Upper lobe of right lung (tissue), 1 donor: Measurements from ENCODE around the gene NAXD. TPM values are rescaled to one million over a fixed set of nuclear protein-coding genes. Genes with fewer than 3 reads are reported as not detected.

Experiments
- ATAC-seq: fragments of 200-7000 bp; cut with Tn5 transposase; one replicate; pipeline ENCODE4 v1.9.1; 2020; ENCODE audit warnings: mild to moderate bottlenecking, moderate library complexity
- DNase-seq: peaks from one replicate; pipeline ENCODE4 v3.0.0-alpha.2; 2020
- H3K27ac ChIP-seq: fragments of 200-600 bp; one replicate; pipeline ENCODE4 v1.8.0; 2022
- H3K27me3 ChIP-seq: fragments of 200-600 bp; one replicate; pipeline ENCODE4 v1.8.0; 2022; ENCODE audit warnings: mild to moderate bottlenecking
- H3K36me3 ChIP-seq: fragments of 200-600 bp; one replicate; pipeline ENCODE4 v1.8.0; 2022
- H3K4me1 ChIP-seq: fragments of 200-600 bp; one replicate; pipeline ENCODE4 v1.8.0; 2022
- H3K4me3 ChIP-seq: fragments of 200-600 bp; one replicate; pipeline ENCODE4 v1.8.0; 2022; ENCODE audit warnings: mild to moderate bottlenecking
- H3K9me3 ChIP-seq: fragments of 200-600 bp; one replicate; pipeline ENCODE4 v1.8.0; 2022
- CTCF ChIP-seq: fragments of 200-600 bp; IDR thresholded peaks from one replicate; pipeline ENCODE4 v1.8.0; 2022; ENCODE audit warnings: antibody characterized with exemption
- intact Hi-C: fragments of 100-400 bp; cut with DNase I; formaldehyde crosslinking; loops from one replicate; pipeline ENCODE4 v1.11.0; 2022
- total RNA-seq: library from RNA; stranded (reverse); fragmentation: NEBNext Ultra II Directional; extraction: Animal tissue kit (Norgen Biotek cat#: 25700); gene quantifications from one replicate; pipeline ENCODE4 v1.2.1, GENCODE V29; 2021
- donor health status: DM: no; HTN: yes; CAD: no; lungs with severe emphysema.

NAXD gene
- total RNA-seq, 1 donor from 2014 or later: 32.2 TPM

- Histone ChIP-seq H3K4me1 (no peaks in the 10 kb centered on the region), H3K9me3 (no peaks in the 10 kb centered on the region), H3K36me3 (peaks cover 45% of the 10 kb centered on the region), H3K27ac (no peak overlapping the region), H3K27me3 (no peaks in the 10 kb centered on the region), H3K4me3 (no peak overlapping the region)
- intact Hi-C loops: no loop called here
- no peak for TF ChIP-seq CTCF
- ATAC-seq (no peak), DNase-seq (no peak)
Measured at GRCh38 chr13:110648848-110649421, 33.6 kb downstream of the NAXD start.

GRCh38 chr13:110649551-110649950 is 34.2 kb downstream of the NAXD start:
- TF ChIP-seq CTCF: no peak
- Histone ChIP-seq H3K9me3 (no peaks in the 10 kb centered on the region), H3K4me3 (no peak overlapping the region), H3K27ac (no peak overlapping the region), H3K27me3 (no peaks in the 10 kb centered on the region), H3K36me3 (peaks cover 39% of the 10 kb centered on the region), H3K4me1 (no peaks in the 10 kb centered on the region)
- no peak for DNase-seq
- ATAC-seq: no peak
- intact Hi-C loops: no loop called here

- no peaks in the 10 kb centered on the region for H3K9me3 ChIP-seq
- H3K4me3 ChIP-seq: no peak overlapping the region
- no peak for TF ChIP-seq CTCF
- H3K4me1 ChIP-seq: no peaks in the 10 kb centered on the region
- H3K27me3 ChIP-seq: no peaks in the 10 kb centered on the region
- ATAC-seq: no peak
- no peak for DNase-seq
- H3K27ac ChIP-seq: no peak overlapping the region
- intact Hi-C loops: no loop called here
- H3K36me3 ChIP-seq: peaks cover 37% of the 10 kb centered on the region
Measured at GRCh38 chr13:110650436-110650835, 35.1 kb downstream of the NAXD start.

GRCh38 chr13:110651271-110651670 is 35.9 kb downstream of the NAXD start:
- intact Hi-C loops: no loop called here
- Histone ChIP-seq H3K4me3 (no peak overlapping the region), H3K27ac (no peak overlapping the region), H3K36me3 (peaks cover 37% of the 10 kb centered on the region), H3K27me3 (no peaks in the 10 kb centered on the region), H3K9me3 (no peaks in the 10 kb centered on the region), H3K4me1 (no peaks in the 10 kb centered on the region)
- TF ChIP-seq CTCF: no peak
- ATAC-seq (no peak), DNase-seq (no peak)

- peaks cover 37% of the 10 kb centered on the region for H3K36me3 ChIP-seq
- no peak for DNase-seq
- H3K27me3 ChIP-seq: no peaks in the 10 kb centered on the region
- no peaks in the 10 kb centered on the region for H3K9me3 ChIP-seq
- no peak for TF ChIP-seq CTCF
- no peak overlapping the region for H3K27ac ChIP-seq
- H3K4me1 ChIP-seq: no peaks in the 10 kb centered on the region
- no peak overlapping the region for H3K4me3 ChIP-seq
- ATAC-seq: no peak
- intact Hi-C loops: no loop called here
Measured at GRCh38 chr13:110651726-110652230, 36.4 kb downstream of the NAXD start.
